WI38 (cell line): Measurements from ENCODE around the gene METTL13.

ENCODE experiments used
- H3K4me3 ChIP-seq: 2 replicates; pipeline ENCODE4 v1.5.1; 2011; ENCODE audit warnings: low read depth, mild to moderate bottlenecking, control low read depth, low read length
- TF ChIP-seq, protein P1 (sequence below): IDR thresholded peaks from 2 replicates; pipeline ENCODE4 v1.5.1; 2012; ENCODE audit warnings: low read depth, mild to moderate bottlenecking, control low read depth, low read length

Gene METTL13

GRCh38 chr1:171786534-171786933, 5.1 kb downstream of the METTL13 start:
- TF ChIP-seq, protein P1, sequence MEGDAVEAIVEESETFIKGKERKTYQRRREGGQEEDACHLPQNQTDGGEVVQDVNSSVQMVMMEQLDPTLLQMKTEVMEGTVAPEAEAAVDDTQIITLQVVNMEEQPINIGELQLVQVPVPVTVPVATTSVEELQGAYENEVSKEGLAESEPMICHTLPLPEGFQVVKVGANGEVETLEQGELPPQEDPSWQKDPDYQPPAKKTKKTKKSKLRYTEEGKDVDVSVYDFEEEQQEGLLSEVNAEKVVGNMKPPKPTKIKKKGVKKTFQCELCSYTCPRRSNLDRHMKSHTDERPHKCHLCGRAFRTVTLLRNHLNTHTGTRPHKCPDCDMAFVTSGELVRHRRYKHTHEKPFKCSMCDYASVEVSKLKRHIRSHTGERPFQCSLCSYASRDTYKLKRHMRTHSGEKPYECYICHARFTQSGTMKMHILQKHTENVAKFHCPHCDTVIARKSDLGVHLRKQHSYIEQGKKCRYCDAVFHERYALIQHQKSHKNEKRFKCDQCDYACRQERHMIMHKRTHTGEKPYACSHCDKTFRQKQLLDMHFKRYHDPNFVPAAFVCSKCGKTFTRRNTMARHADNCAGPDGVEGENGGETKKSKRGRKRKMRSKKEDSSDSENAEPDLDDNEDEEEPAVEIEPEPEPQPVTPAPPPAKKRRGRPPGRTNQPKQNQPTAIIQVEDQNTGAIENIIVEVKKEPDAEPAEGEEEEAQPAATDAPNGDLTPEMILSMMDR = no peak
- no peak overlapping the region for H3K4me3 ChIP-seq

GRCh38 chr1:171787686-171788480, 6.4 kb downstream of the METTL13 start:
- no peak overlapping the region for H3K4me3 ChIP-seq
- TF ChIP-seq, protein P1 = no peak

DNA sequence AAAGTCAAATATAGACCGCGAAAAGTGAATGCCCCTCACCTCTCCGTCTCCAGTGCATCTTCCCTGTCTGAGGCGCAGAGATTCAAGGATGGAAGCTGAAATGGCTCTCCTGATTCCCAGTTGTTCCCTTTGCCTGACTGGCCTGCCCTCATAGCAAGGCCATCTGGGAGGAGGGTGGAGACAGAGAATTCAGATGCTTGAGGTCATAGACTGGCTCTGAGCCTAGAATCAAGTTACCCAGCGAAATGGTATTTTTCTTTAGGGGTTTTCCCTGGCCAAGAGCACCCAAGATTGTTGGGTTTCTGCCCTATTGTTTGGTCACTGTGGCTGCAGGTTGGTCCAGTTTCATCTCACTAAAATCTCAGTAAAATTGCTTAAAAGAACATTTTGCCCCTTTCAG, 7.2 kb downstream of the METTL13 start:
- no peak overlapping the region for H3K4me3 ChIP-seq
- TF ChIP-seq, protein P1 = no peak

- no peak overlapping the region for H3K4me3 ChIP-seq
- TF ChIP-seq, protein P1 = no peak
These were observed 8.9 kb downstream of the METTL13 start for GRCh38 chr1:171790318-171790717.

GRCh38 chr1:171792656-171793369, 11.4 kb downstream of the METTL13 start:
- TF ChIP-seq, protein P1 = no peak
- no peak overlapping the region for H3K4me3 ChIP-seq

- no peak overlapping the region for H3K4me3 ChIP-seq
- TF ChIP-seq, protein P1 = no peak
These were observed 12.2 kb downstream of the METTL13 start for GRCh38 chr1:171793636-171794035.

DNA sequence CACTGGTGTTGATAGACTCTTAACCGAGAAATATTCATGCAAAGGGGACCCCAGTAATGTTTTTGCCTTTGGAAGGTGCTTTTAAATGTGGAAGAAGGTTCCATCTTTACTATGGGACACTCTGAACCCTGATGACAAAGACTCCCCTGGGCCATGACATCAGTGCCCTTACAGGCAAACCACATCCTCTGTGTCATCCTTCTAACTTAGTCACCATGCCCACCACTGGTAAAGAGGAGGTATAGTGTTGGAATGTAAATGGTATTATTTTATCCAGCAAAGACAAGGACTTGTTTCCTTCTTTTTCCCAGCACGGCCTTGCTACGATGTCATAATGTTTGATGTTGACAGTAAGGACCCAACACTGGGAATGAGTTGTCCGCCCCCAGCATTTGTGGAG, 12.6 kb downstream of the METTL13 start:
- TF ChIP-seq, protein P1 = no peak
- no peak overlapping the region for H3K4me3 ChIP-seq
